ENCODE results near the gene VWC2L. TPM values are rescaled to one million over a fixed set of nuclear protein-coding genes. Genes with fewer than 3 reads are reported as not detected.

VWC2L gene
- total RNA-seq, 1 experiment from 2014 or later: not detected

- BruUV-seq (replicated peaks): no TSS peak
- H3K9me3 ChIP-seq (ENCODE audit: low read depth, low read length, poor library complexity, severe bottlenecking): no peaks in the 10 kb centered on the region
- no peaks in the 10 kb centered on the region for H3K4me1 ChIP-seq (ENCODE audit: insufficient read depth, low read length, poor library complexity, severe bottlenecking)
- H3K4me3 ChIP-seq (ENCODE audit: low read depth, low read length, poor library complexity, severe bottlenecking): no peak overlapping the region
- no peak overlapping the region for H3K27ac ChIP-seq (ENCODE audit: low read depth, low read length, poor library complexity, severe bottlenecking)
- CTCF ChIA-PET: no interaction called here
- no peak for TF ChIP-seq EZH2 (IDR thresholded peaks at IDR 0.05; ENCODE audit: borderline replicate concordance, low read depth, low read length, poor library complexity, severe bottlenecking)
- no peak for TF ChIP-seq CTCF (conservative IDR thresholded peaks at IDR 0.05; ENCODE audit: low read depth, low read length)
- no peak for DNase-seq (ENCODE audit: low spot score)
- POLR2A ChIA-PET (ENCODE audit: low non-redundant PET): no interaction called here
- intact Hi-C loops (cut with micrococcal nuclease; ENCODE audit: unreplicated experiment): no loop called here
- H3K27me3 ChIP-seq (replicated peaks; ENCODE audit: insufficient read depth, low read depth, low read length, poor library complexity): no peaks in the 10 kb centered on the region
- no peaks in the 10 kb centered on the region for H3K36me3 ChIP-seq (ENCODE audit: insufficient read depth, low read length, poor library complexity, severe bottlenecking)
Observed at GRCh38 chr2:214545898-214546542, 135.2 kb downstream of the VWC2L start.

DNA sequence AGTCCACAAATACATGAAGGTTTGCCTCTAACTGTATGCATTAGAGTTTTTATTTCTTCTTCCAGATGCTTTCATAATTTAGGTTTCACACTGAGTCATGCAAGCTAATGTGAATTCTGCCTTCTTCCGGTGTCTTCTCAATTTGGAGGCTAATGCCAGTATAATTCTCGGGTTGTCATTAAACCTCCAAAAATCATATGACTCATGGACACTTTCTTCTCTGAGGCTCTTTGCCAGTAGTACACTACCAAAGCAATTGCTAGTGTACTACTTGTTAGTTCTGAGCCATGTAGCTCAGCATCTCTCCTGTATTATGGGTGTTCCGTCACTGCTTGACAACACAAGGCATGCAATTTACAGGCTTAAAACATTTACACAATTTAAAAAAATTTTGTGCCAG is 137.1 kb downstream of the VWC2L start:
- peak; percentile 12 for DNase-seq (ENCODE audit: low spot score)
- TF ChIP-seq CTCF (conservative IDR thresholded peaks at IDR 0.05; ENCODE audit: low read depth, low read length) (no peak), EZH2 (IDR thresholded peaks at IDR 0.05; ENCODE audit: borderline replicate concordance, low read depth, low read length, poor library complexity, severe bottlenecking) (no peak)
- Histone ChIP-seq H3K27me3 (replicated peaks; ENCODE audit: insufficient read depth, low read depth, low read length, poor library complexity) (no peaks in the 10 kb centered on the region), H3K27ac (ENCODE audit: low read depth, low read length, poor library complexity, severe bottlenecking) (no peak overlapping the region), H3K4me1 (ENCODE audit: insufficient read depth, low read length, poor library complexity, severe bottlenecking) (no peaks in the 10 kb centered on the region), H3K36me3 (ENCODE audit: insufficient read depth, low read length, poor library complexity, severe bottlenecking) (no peaks in the 10 kb centered on the region), H3K4me3 (ENCODE audit: low read depth, low read length, poor library complexity, severe bottlenecking) (no peak overlapping the region), H3K9me3 (ENCODE audit: low read depth, low read length, poor library complexity, severe bottlenecking) (no peaks in the 10 kb centered on the region)
- BruUV-seq (replicated peaks): no TSS peak
- ChIA-PET CTCF (no interaction called here), POLR2A (ENCODE audit: low non-redundant PET) (no interaction called here)
- intact Hi-C loops (cut with micrococcal nuclease; ENCODE audit: unreplicated experiment): no loop called here

DNA sequence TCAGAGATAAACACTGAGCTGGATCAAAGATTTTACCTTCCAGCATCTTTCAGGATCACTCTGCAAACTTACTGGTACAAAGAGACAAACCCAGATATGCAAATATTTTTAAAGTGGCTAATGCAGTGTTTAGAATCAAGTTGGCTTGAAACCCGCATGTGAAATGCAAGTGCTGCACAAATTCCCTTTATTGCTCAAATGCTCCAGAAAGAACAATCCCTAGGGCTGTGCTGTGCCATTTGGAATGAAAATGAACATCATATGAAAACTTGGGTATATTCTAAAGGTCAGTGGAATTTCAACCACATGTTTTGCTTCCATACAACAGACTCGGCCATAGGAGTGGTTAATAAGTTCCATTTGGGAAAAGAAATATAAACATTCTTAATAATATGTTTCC is 139.1 kb downstream of the VWC2L start:
- TF ChIP-seq CTCF (conservative IDR thresholded peaks at IDR 0.05; ENCODE audit: low read depth, low read length): no peak
- H3K4me3 ChIP-seq (ENCODE audit: low read depth, low read length, poor library complexity, severe bottlenecking): no peak overlapping the region
- no peaks in the 10 kb centered on the region for H3K4me1 ChIP-seq (ENCODE audit: insufficient read depth, low read length, poor library complexity, severe bottlenecking)
- no peak for DNase-seq (ENCODE audit: low spot score)
- ChIA-PET CTCF (no interaction called here), POLR2A (ENCODE audit: low non-redundant PET) (no interaction called here)
- BruUV-seq (replicated peaks): no TSS peak
- H3K9me3 ChIP-seq (ENCODE audit: low read depth, low read length, poor library complexity, severe bottlenecking): no peaks in the 10 kb centered on the region
- H3K36me3 ChIP-seq (ENCODE audit: insufficient read depth, low read length, poor library complexity, severe bottlenecking): no peaks in the 10 kb centered on the region
- intact Hi-C loops (cut with micrococcal nuclease; ENCODE audit: unreplicated experiment): no loop called here
- no peaks in the 10 kb centered on the region for H3K27me3 ChIP-seq (replicated peaks; ENCODE audit: insufficient read depth, low read depth, low read length, poor library complexity)
- no peak overlapping the region for H3K27ac ChIP-seq (ENCODE audit: low read depth, low read length, poor library complexity, severe bottlenecking)
